Activated T-helper 1 cell treated with Interleukin-2 at 50 U/mL for 16 hours (primary cell): ENCODE measurements around the gene HES1.
A peak's percentile ranks its signal among the peaks of the same experiment; 100 is the strongest.

Experiments
- DNase-seq: peaks from one replicate; pipeline ENCODE4 v3.0.0-alpha.2; 2020; ENCODE audit warnings: low read depth

HES1 gene

GRCh38 chr3:194102436-194102835 lies 33.5 kb upstream of the HES1 start:
- no peak for DNase-seq

- peak; percentile 15 for DNase-seq
These were observed 32.4 kb upstream of the HES1 start for GRCh38 chr3:194103505-194103904.

- DNase-seq: no peak
These were observed 31.8 kb upstream of the HES1 start for GRCh38 chr3:194103983-194104751.

- DNase-seq: no peak
These were observed 30.7 kb upstream of the HES1 start for GRCh38 chr3:194105292-194105691.

GRCh38 chr3:194107107-194107506 lies 28.8 kb upstream of the HES1 start:
- no peak for DNase-seq

GRCh38 chr3:194109192-194109863 lies 26.6 kb upstream of the HES1 start:
- DNase-seq: no peak

GRCh38 chr3:194110483-194110882 lies 25.5 kb upstream of the HES1 start:
- DNase-seq: no peak

GRCh38 chr3:194111336-194111735 lies 24.6 kb upstream of the HES1 start:
- no peak for DNase-seq

- DNase-seq: no peak
These were observed 23.5 kb upstream of the HES1 start for GRCh38 chr3:194112120-194113106.

GRCh38 chr3:194114123-194114522 lies 21.8 kb upstream of the HES1 start:
- no peak for DNase-seq

- no peak for DNase-seq
These were observed 18.7 kb upstream of the HES1 start for GRCh38 chr3:194117104-194117845.

- no peak for DNase-seq
These were observed 17.0 kb upstream of the HES1 start for GRCh38 chr3:194118920-194119319.

- no peak for DNase-seq
These were observed 15.9 kb upstream of the HES1 start for GRCh38 chr3:194119831-194120590.

GRCh38 chr3:194120789-194121770 lies 14.9 kb upstream of the HES1 start:
- DNase-seq: no peak

- DNase-seq: no peak
These were observed 13.9 kb upstream of the HES1 start for GRCh38 chr3:194121891-194122631.

- no peak for DNase-seq
These were observed 12.2 kb upstream of the HES1 start for GRCh38 chr3:194123726-194124125.

- no peak for DNase-seq
These were observed 11.8 kb upstream of the HES1 start for GRCh38 chr3:194124193-194124592.

- no peak for DNase-seq
These were observed 10.5 kb upstream of the HES1 start for GRCh38 chr3:194125442-194125841.

GRCh38 chr3:194126790-194127189 lies 9.2 kb upstream of the HES1 start:
- DNase-seq: no peak
